COLO668 (cell line): Measurements from ENCODE around the gene GRM4.

Source experiments
- DNase-seq: peaks from one replicate; lab custom pipeline; 2025; ENCODE audit not compliant: unreplicated experiment; lab: John Stamatoyannopoulos, UW

Gene GRM4

GRCh38 chr6:34143196-34143883 lies 2.5 kb downstream of the GRM4 start:
- DNase-seq, result no peak

GRCh38 chr6:34142061-34142998 lies 3.6 kb downstream of the GRM4 start:
- DNase-seq, result peak; percentile 7

GRCh38 chr6:34140075-34140474 lies 5.8 kb downstream of the GRM4 start:
- no peak for DNase-seq

- no peak for DNase-seq
These were observed 6.9 kb downstream of the GRM4 start for GRCh38 chr6:34138914-34139510.

- peak; percentile 5 for DNase-seq
These were observed 7.7 kb downstream of the GRM4 start for GRCh38 chr6:34138191-34138590.

- DNase-seq, result no peak
These were observed 10.3 kb downstream of the GRM4 start for GRCh38 chr6:34135541-34135940.

- peak; percentile 25 for DNase-seq
These were observed 13.3 kb downstream of the GRM4 start for GRCh38 chr6:34132486-34133185.

- peak; percentile 9 for DNase-seq
These were observed 14.3 kb downstream of the GRM4 start for GRCh38 chr6:34131326-34132290.

- no peak for DNase-seq
These were observed 15.0 kb downstream of the GRM4 start for GRCh38 chr6:34130862-34131261.

GRCh38 chr6:34129753-34130152 lies 16.1 kb downstream of the GRM4 start:
- DNase-seq, result no peak

- DNase-seq, result no peak
These were observed 17.8 kb downstream of the GRM4 start for GRCh38 chr6:34128045-34128444.

GRCh38 chr6:34126419-34126818 lies 19.5 kb downstream of the GRM4 start:
- no peak for DNase-seq

GRCh38 chr6:34125939-34126338 lies 19.9 kb downstream of the GRM4 start:
- no peak for DNase-seq

- no peak for DNase-seq
These were observed 24.8 kb downstream of the GRM4 start for GRCh38 chr6:34120953-34121675.

GRCh38 chr6:34115915-34116314 lies 30.0 kb downstream of the GRM4 start:
- no peak for DNase-seq

- DNase-seq, result no peak
These were observed 30.5 kb downstream of the GRM4 start for GRCh38 chr6:34115403-34115795.

GRCh38 chr6:34114695-34115402 lies 31.0 kb downstream of the GRM4 start:
- DNase-seq, result no peak

GRCh38 chr6:34113532-34113931 lies 32.4 kb downstream of the GRM4 start:
- DNase-seq, result no peak

- DNase-seq, result no peak
These were observed 33.8 kb downstream of the GRM4 start for GRCh38 chr6:34112126-34112525.
